ENCODE data around the gene FAM118B.

Gene FAM118B

DNA sequence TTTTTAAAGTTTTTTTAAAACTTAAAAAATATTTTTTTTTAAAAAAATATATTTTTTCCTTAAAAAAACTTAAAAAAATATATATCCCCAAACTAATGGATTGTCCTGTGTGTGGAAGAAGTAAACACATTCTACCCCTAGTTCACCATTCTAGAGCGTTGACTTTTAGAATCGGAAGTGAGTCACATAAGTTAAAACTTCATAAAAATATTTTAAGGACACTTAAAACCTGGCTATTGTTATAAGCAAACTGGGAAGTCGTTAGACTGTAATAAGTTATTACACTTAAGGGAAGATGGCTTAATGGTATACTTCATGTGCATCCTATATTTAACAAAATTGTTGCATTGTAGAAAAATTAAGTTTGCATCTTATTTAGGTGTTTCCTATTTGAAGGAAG lies 21.1 kb downstream of the FAM118B start:
- Histone ChIP-seq H3K27ac (ENCODE audit: low read depth, low read length, poor library complexity, severe bottlenecking) (no peak overlapping the region), H4K20me1 (ENCODE audit: insufficient read depth, low read length) (no peaks in the 10 kb centered on the region), H3K9ac (ENCODE audit: low read length) (no peak overlapping the region), H3F3A (ENCODE audit: insufficient read depth, low read length) (no peaks in the 10 kb centered on the region), H3K9me2 (ENCODE audit: low read depth, low read length) (no peaks in the 10 kb centered on the region), H3K79me2 (ENCODE audit: insufficient read depth, low read length) (no peaks in the 10 kb centered on the region), H2AFZ (ENCODE audit: low read length) (no peak overlapping the region), H3K4me1 (ENCODE audit: insufficient read depth, low read length, severe bottlenecking) (no peaks in the 10 kb centered on the region), H3K36me3 (ENCODE audit: insufficient read depth, low read length) (peaks cover 4% of the 10 kb centered on the region; the same call in 1 of the 2 replicates), H3K4me3 (ENCODE audit: low read depth, low read length, poor library complexity, severe bottlenecking) (no peak overlapping the region), H3K27me3 (ENCODE audit: insufficient read depth, low read length) (no peaks in the 10 kb centered on the region), H3K4me2 (ENCODE audit: low read length) (no peak overlapping the region), H3K9me3 (ENCODE audit: low read length) (no peaks in the 10 kb centered on the region)
- TF ChIP-seq, protein P1, sequence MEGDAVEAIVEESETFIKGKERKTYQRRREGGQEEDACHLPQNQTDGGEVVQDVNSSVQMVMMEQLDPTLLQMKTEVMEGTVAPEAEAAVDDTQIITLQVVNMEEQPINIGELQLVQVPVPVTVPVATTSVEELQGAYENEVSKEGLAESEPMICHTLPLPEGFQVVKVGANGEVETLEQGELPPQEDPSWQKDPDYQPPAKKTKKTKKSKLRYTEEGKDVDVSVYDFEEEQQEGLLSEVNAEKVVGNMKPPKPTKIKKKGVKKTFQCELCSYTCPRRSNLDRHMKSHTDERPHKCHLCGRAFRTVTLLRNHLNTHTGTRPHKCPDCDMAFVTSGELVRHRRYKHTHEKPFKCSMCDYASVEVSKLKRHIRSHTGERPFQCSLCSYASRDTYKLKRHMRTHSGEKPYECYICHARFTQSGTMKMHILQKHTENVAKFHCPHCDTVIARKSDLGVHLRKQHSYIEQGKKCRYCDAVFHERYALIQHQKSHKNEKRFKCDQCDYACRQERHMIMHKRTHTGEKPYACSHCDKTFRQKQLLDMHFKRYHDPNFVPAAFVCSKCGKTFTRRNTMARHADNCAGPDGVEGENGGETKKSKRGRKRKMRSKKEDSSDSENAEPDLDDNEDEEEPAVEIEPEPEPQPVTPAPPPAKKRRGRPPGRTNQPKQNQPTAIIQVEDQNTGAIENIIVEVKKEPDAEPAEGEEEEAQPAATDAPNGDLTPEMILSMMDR (IDR thresholded peaks at IDR 0.05; ENCODE audit: low read length) = no peak
- TF ChIP-seq EZH2 (IDR thresholded peaks at IDR 0.05; ENCODE audit: borderline replicate concordance, low read length) = no peak

DNA sequence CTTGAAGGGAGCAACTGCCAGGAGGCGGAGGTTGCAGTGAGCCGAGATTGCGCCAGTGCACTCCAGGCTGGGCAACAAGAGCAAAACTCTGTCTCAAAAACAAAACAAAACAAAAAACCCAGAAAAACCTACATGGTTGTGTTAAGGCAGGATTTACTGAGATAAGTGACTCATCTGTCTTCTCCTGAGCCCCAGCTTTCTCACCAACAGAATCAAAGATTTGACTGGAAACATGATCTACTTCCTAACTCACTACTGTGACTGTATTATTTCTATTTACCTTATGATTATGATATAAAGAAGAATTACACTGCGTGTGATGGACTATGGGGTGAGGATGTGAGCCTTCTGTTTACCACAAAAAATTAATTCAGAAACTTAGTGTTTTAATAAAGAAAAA lies 21.8 kb downstream of the FAM118B start:
- no peaks in the 10 kb centered on the region for H3K4me1 ChIP-seq (ENCODE audit: insufficient read depth, low read length, severe bottlenecking)
- H3K9ac ChIP-seq (ENCODE audit: low read length) = no peak overlapping the region
- H3K36me3 ChIP-seq (ENCODE audit: insufficient read depth, low read length) = peaks cover 7% of the 10 kb centered on the region
- no peak overlapping the region for H3K4me3 ChIP-seq (ENCODE audit: low read depth, low read length, poor library complexity, severe bottlenecking)
- no peaks in the 10 kb centered on the region for H3K9me3 ChIP-seq (ENCODE audit: low read length)
- no peaks in the 10 kb centered on the region for H3K27me3 ChIP-seq (ENCODE audit: insufficient read depth, low read length)
- H3K27ac ChIP-seq (ENCODE audit: low read depth, low read length, poor library complexity, severe bottlenecking) = no peak overlapping the region
- no peak overlapping the region for H3K4me2 ChIP-seq (ENCODE audit: low read length)
- no peak overlapping the region for H2AFZ ChIP-seq (ENCODE audit: low read length)
- no peaks in the 10 kb centered on the region for H4K20me1 ChIP-seq (ENCODE audit: insufficient read depth, low read length)
- no peaks in the 10 kb centered on the region for H3K79me2 ChIP-seq (ENCODE audit: insufficient read depth, low read length)
- no peaks in the 10 kb centered on the region for H3K9me2 ChIP-seq (ENCODE audit: low read depth, low read length)
- H3F3A ChIP-seq (ENCODE audit: insufficient read depth, low read length) = no peaks in the 10 kb centered on the region
- TF ChIP-seq, protein P1 (IDR thresholded peaks at IDR 0.05; ENCODE audit: low read length) = no peak
- TF ChIP-seq EZH2 (IDR thresholded peaks at IDR 0.05; ENCODE audit: borderline replicate concordance, low read length) = no peak

DNA sequence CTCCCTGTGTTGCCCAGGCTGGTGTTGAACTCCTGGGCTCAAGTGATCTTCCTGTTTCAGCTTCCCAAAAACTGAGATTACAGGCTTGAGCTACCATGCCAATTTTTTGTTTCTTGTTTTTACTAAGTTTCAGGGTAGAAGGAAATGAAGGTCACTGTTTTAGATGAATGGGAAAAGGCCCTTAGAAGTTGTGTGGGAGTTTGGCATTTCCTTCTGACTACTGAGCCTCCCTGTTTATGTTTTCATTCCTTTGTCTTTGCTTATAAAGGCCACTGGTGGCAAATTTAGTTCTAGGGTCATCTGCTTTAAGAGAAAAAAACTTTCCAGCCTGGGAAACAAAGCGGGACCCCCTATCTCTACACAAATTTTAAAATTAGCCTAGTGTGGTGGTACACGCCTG lies 35.1 kb downstream of the FAM118B start:
- H3K27me3 ChIP-seq (ENCODE audit: insufficient read depth, low read length) = no peaks in the 10 kb centered on the region
- H3K4me3 ChIP-seq (ENCODE audit: low read depth, low read length, poor library complexity, severe bottlenecking) = no peak overlapping the region

More for the DNA sequence above, 35.1 kb downstream of the FAM118B start:
- TF ChIP-seq, protein P1 (IDR thresholded peaks at IDR 0.05; ENCODE audit: low read length) = no peak
- TF ChIP-seq EZH2 (IDR thresholded peaks at IDR 0.05; ENCODE audit: borderline replicate concordance, low read length) = no peak
- Histone ChIP-seq H3K9me3 (ENCODE audit: low read length) (no peaks in the 10 kb centered on the region), H3K79me2 (ENCODE audit: insufficient read depth, low read length) (no peaks in the 10 kb centered on the region), H3K4me1 (ENCODE audit: insufficient read depth, low read length, severe bottlenecking) (no peaks in the 10 kb centered on the region), H3K9me2 (ENCODE audit: low read depth, low read length) (no peaks in the 10 kb centered on the region), H3K27ac (ENCODE audit: low read depth, low read length, poor library complexity, severe bottlenecking) (no peak overlapping the region), H3F3A (ENCODE audit: insufficient read depth, low read length) (no peaks in the 10 kb centered on the region), H2AFZ (ENCODE audit: low read length) (no peak overlapping the region), H4K20me1 (ENCODE audit: insufficient read depth, low read length) (no peaks in the 10 kb centered on the region), H3K36me3 (ENCODE audit: insufficient read depth, low read length) (peaks cover 8% of the 10 kb centered on the region), H3K4me2 (ENCODE audit: low read length) (no peak overlapping the region), H3K9ac (ENCODE audit: low read length) (no peak overlapping the region)
